ENCODE measurements around the gene ATG2A. TPM values are rescaled to one million over a fixed set of nuclear protein-coding genes. Genes with fewer than 3 reads are reported as not detected.

Gene ATG2A
- total RNA-seq, 1 donor from 2014 or later, result 14.6 TPM

GRCh38 chr11:64875369-64876228 lies 41.4 kb downstream of the ATG2A start:
- intact Hi-C loops (cut with DNase I), result loop anchor here (2.0 kb wide), 1 partner anchor 21 kb away; no protein-coding TSS in a partner anchor
- no peak for DNase-seq (ENCODE audit: low spot score)

GRCh38 chr11:64874308-64875240 lies 42.4 kb downstream of the ATG2A start:
- no peak for DNase-seq (ENCODE audit: low spot score)

GRCh38 chr11:64872790-64873488 lies 44.1 kb downstream of the ATG2A start:
- intact Hi-C loops (cut with DNase I), result no loop called here
- no peak for DNase-seq (ENCODE audit: low spot score)

More at GRCh38 chr11:64874308-64875240, 42.4 kb downstream of the ATG2A start:
- intact Hi-C loops (cut with DNase I), result no loop called here

- DNase-seq (ENCODE audit: low spot score), result no peak
- intact Hi-C loops (cut with DNase I), result no loop called here
Observed at GRCh38 chr11:64871492-64871891, 45.5 kb downstream of the ATG2A start.

GRCh38 chr11:64870893-64871466 lies 46.0 kb downstream of the ATG2A start:
- DNase-seq (ENCODE audit: low spot score), result no peak
- intact Hi-C loops (cut with DNase I), result no loop called here

- intact Hi-C loops (cut with DNase I), result no loop called here
- DNase-seq (ENCODE audit: low spot score), result no peak
Observed at GRCh38 chr11:64870176-64870892, 46.7 kb downstream of the ATG2A start.

GRCh38 chr11:64869571-64870175 lies 47.3 kb downstream of the ATG2A start:
- DNase-seq (ENCODE audit: low spot score), result no peak
- intact Hi-C loops (cut with DNase I), result no loop called here

GRCh38 chr11:64868904-64869570 lies 48.0 kb downstream of the ATG2A start:
- no peak for DNase-seq (ENCODE audit: low spot score)
- intact Hi-C loops (cut with DNase I), result no loop called here

GRCh38 chr11:64867748-64868462 lies 49.1 kb downstream of the ATG2A start:
- intact Hi-C loops (cut with DNase I), result no loop called here
- no peak for DNase-seq (ENCODE audit: low spot score)

- intact Hi-C loops (cut with DNase I), result no loop called here
- no peak for DNase-seq (ENCODE audit: low spot score)
Observed at GRCh38 chr11:64866173-64866491, 50.9 kb downstream of the ATG2A start.

- intact Hi-C loops (cut with DNase I), result no loop called here
- DNase-seq (ENCODE audit: low spot score), result no peak
Observed at GRCh38 chr11:64865286-64866172, 51.5 kb downstream of the ATG2A start.

GRCh38 chr11:64864473-64865285 lies 52.3 kb downstream of the ATG2A start:
- intact Hi-C loops (cut with DNase I), result no loop called here
- DNase-seq (ENCODE audit: low spot score), result no peak

GRCh38 chr11:64864135-64864472 lies 52.9 kb downstream of the ATG2A start:
- intact Hi-C loops (cut with DNase I), result no loop called here
- no peak for DNase-seq (ENCODE audit: low spot score)

- intact Hi-C loops (cut with DNase I), result no loop called here
- DNase-seq (ENCODE audit: low spot score), result no peak
Observed at GRCh38 chr11:64863391-64864060, 53.5 kb downstream of the ATG2A start.

GRCh38 chr11:64862987-64863390 lies 54.0 kb downstream of the ATG2A start:
- intact Hi-C loops (cut with DNase I), result no loop called here
- DNase-seq (ENCODE audit: low spot score), result no peak
